Liver (tissue), 9 donors: ENCODE results near the gene MAP3K10. TPM values are rescaled to one million over a fixed set of nuclear protein-coding genes. Genes with fewer than 3 reads are reported as not detected.

ENCODE experiments used
- DNase-seq: peaks from one replicate; pipeline ENCODE4 v3.0.0-alpha.2; 2017; ENCODE audit warnings: low spot score
- H3K27ac ChIP-seq, 2 donors: one replicate each; pipeline ENCODE4 v1.7.0; 2013; ENCODE audit warnings: inconsistent platforms in 2 of 2, low read length in 2 of 2, control low read depth in 1 of 2, low read depth in 1 of 2, mild to moderate bottlenecking in 1 of 2
- H3K27me3 ChIP-seq, 4 donors: one replicate each; pipeline versions ENCODE4 v1.6.1 to v1.7.0; 2013; ENCODE audit warnings: low read length in 3 of 4, inconsistent platforms in 1 of 4, mild to moderate bottlenecking in 1 of 4, moderate library complexity in 1 of 4; ENCODE audit not compliant: control insufficient read depth in 4 of 4, insufficient read depth in 4 of 4
- H3K36me3 ChIP-seq, 4 donors: one replicate each; pipeline versions ENCODE4 v1.6.1 to v1.7.0; 2013; ENCODE audit warnings: low read length in 3 of 4, mild to moderate bottlenecking in 3 of 4, low read depth in 1 of 4, moderate library complexity in 1 of 4; ENCODE audit not compliant: control insufficient read depth in 4 of 4, insufficient read depth in 3 of 4
- H3K4me1 ChIP-seq, 4 donors: one replicate each; pipeline versions ENCODE4 v1.6.1 to v1.7.0; 2013; ENCODE audit warnings: low read length in 3 of 4, mild to moderate bottlenecking in 3 of 4, moderate library complexity in 1 of 4; ENCODE audit not compliant: control insufficient read depth in 4 of 4, insufficient read depth in 4 of 4
- H3K4me3 ChIP-seq, 3 donors: one replicate each; pipeline versions ENCODE4 v1.6.1 to v1.7.0; 2013; ENCODE audit warnings: low read length in 3 of 3, control low read depth in 1 of 3, low read depth in 1 of 3, mild to moderate bottlenecking in 1 of 3
- H3K9ac ChIP-seq, 2 donors: one replicate each; pipeline ENCODE4 v1.7.0; 2013; ENCODE audit warnings: low read length in 2 of 2, mild to moderate bottlenecking in 2 of 2, moderate library complexity in 2 of 2, control low read depth in 1 of 2, low read depth in 1 of 2
- H3K9me3 ChIP-seq, 4 donors: one replicate each; pipeline versions ENCODE4 v1.6.1 to v1.7.0; 2013; ENCODE audit warnings: low read length in 3 of 4; ENCODE audit not compliant: control insufficient read depth in 4 of 4
- EGR1 ChIP-seq, 2 donors: IDR thresholded peaks; 2 replicates each; pipeline ENCODE4 v1.6.1; 2016 to 2018; ENCODE audit warnings: antibody characterized with exemption in 2 of 2, low read depth in 2 of 2
- FOXA1 ChIP-seq: IDR thresholded peaks from 2 replicates; pipeline ENCODE4 v1.6.1; 2016; ENCODE audit warnings: antibody characterized with exemption
- FOXA2 ChIP-seq: IDR thresholded peaks from 2 replicates; pipeline ENCODE4 v1.6.1; 2016; ENCODE audit warnings: antibody characterized with exemption
- GABPA ChIP-seq, 2 donors: IDR thresholded peaks in 1 of 2; conservative IDR thresholded peaks in 1 of 2; 2 replicates each; pipeline ENCODE4 v1.6.1; 2016; ENCODE audit warnings: antibody characterized with exemption in 2 of 2, mild to moderate bottlenecking in 1 of 2, moderate library complexity in 1 of 2
- HNF4A ChIP-seq, 2 donors: conservative IDR thresholded peaks; 2 replicates each; pipeline ENCODE4 v1.6.1; 2016; ENCODE audit warnings: antibody characterized with exemption in 2 of 2, mild to moderate bottlenecking in 2 of 2
- HNF4G ChIP-seq: IDR thresholded peaks from 2 replicates; pipeline ENCODE4 v1.6.1; 2016; ENCODE audit warnings: antibody characterized with exemption
- JUND ChIP-seq, 2 donors: IDR thresholded peaks; 2 replicates each; pipeline ENCODE4 v1.6.1; 2016; ENCODE audit warnings: antibody characterized with exemption in 2 of 2
- NR2F2 ChIP-seq: IDR thresholded peaks from 2 replicates; pipeline ENCODE4 v1.6.1; 2016; ENCODE audit warnings: antibody characterized with exemption
- RAD21 ChIP-seq, 2 donors: IDR thresholded peaks; 2 replicates each; pipeline ENCODE4 v1.6.1; 2016; ENCODE audit warnings: antibody characterized with exemption in 2 of 2, mild to moderate bottlenecking in 2 of 2
- RXRA ChIP-seq, 2 donors: IDR thresholded peaks; 2 replicates each; pipeline ENCODE4 v1.6.1; 2017 to 2018; ENCODE audit warnings: antibody characterized with exemption in 2 of 2, mild to moderate bottlenecking in 1 of 2
- SP1 ChIP-seq: IDR thresholded peaks from 2 replicates; pipeline ENCODE4 v1.6.1; 2018; ENCODE audit warnings: antibody characterized with exemption, mild to moderate bottlenecking
- TAF1 ChIP-seq: conservative IDR thresholded peaks from 2 replicates; pipeline ENCODE4 v1.6.1; 2016; ENCODE audit warnings: antibody characterized with exemption, mild to moderate bottlenecking
- YY1 ChIP-seq: IDR thresholded peaks from 2 replicates; pipeline ENCODE4 v1.6.1; 2016; ENCODE audit warnings: antibody characterized with exemption, mild to moderate bottlenecking
- WGBS: extraction: QIAGEN DNeasy Blood & Tissue Kit; methylation state at CpG from one replicate; pipeline ENCODE4 v1.1.7; 2013; 5-methylcytosine and 5-hydroxymethylcytosine counted together
- polyA plus RNA-seq, 2 donors: library from polyadenylated mRNA; stranded (reverse) in 1 of 2; unstranded in 1 of 2; fragments of 200-250 nt in 1 of 2; fragments of >200 nt in 1 of 2; fragmentation: Nextera tagmentation in 1 of 2; extraction: Ambion mirVana in 1 of 2; gene quantifications; one replicate each; pipeline versions ENCODE4 v1.2.1 to v1.2.3, GENCODE V29; 2013 to 2015
- total RNA-seq, 2 donors: library from RNA; depleted of rRNA; stranded (reverse); fragments of >200 nt; gene quantifications; one replicate each; pipeline ENCODE4 v1.2.3, GENCODE V29; 2014
- TF ChIP-seq, protein P1 (sequence below): IDR thresholded peaks from 2 replicates; pipeline ENCODE4 v1.6.1; 2016; ENCODE audit warnings: antibody characterized with exemption
- TF ChIP-seq, protein P2 (sequence below): fragments of 150-350 bp; IDR thresholded peaks from 2 replicates; pipeline ENCODE4 v1.5.1; 2017; ENCODE audit warnings: improper control_type of control experiment, low read depth, low read length; ENCODE audit not compliant: missing input control
- TF ChIP-seq, protein P3 (sequence below): IDR thresholded peaks from 2 replicates; pipeline ENCODE4 v1.6.1; 2016; ENCODE audit warnings: antibody characterized with exemption
- TF ChIP-seq, protein P4 (sequence below): IDR thresholded peaks from 2 replicates; pipeline ENCODE4 v1.6.1; 2016; ENCODE audit warnings: antibody characterized with exemption
- TF ChIP-seq, protein P5 (sequence below): IDR thresholded peaks from 2 replicates; pipeline ENCODE4 v1.6.1; 2016; ENCODE audit warnings: antibody characterized with exemption, mild to moderate bottlenecking
- donor health status: healthy.
- donor health status: healthy.
- donor health status: healthy.
- donor health status: healthy.
- donor health status: healthy.

The MAP3K10 gene
- total and polyA plus RNA-seq, 4 donors, result 0.65 to 3.9 (median 2.1) TPM

DNA sequence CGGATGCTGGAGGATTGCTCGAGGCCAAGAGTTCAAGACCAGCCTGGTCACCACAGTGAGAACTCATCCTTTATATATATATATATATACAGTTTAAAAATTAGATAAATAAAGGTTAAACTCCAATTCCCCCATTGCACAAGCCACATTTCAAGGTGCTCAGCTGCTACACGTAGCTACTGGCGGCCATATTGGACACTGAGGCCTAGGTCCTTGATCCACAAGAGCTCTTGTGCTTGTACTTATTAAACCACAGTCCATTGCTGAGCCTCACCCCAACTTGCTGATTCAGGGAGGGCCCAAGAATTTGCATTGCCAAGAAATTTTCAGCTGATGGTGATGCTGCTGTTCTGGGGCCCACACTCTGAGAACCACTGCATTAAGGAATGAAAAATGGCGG is 17.4 kb downstream of the MAP3K10 start:
- H3K9me3 ChIP-seq, result no peaks in the 10 kb centered on the region
- peaks cover 0 to 10% (median 3%) of the 10 kb centered on the region in 4 donors for H3K36me3 ChIP-seq
- TF ChIP-seq SP1, result no peak
- peak; percentile 19 for TF ChIP-seq YY1
- TF ChIP-seq FOXA1, result no peak
- TF ChIP-seq JUND (IDR thresholded peaks at IDR 0.05), result no peak
- no peak for TF ChIP-seq NR2F2
- no peak overlapping the region for H3K9ac ChIP-seq
- H3K4me3 ChIP-seq, result no peak overlapping the region
- 96% methylated on average over 5 of the region's 5 CpGs for WGBS
- no peak for DNase-seq
- H3K27ac ChIP-seq, result no peak overlapping the region
- H3K4me1 ChIP-seq, result no peaks in the 10 kb centered on the region
- H3K27me3 ChIP-seq, result no peaks in the 10 kb centered on the region

DNA sequence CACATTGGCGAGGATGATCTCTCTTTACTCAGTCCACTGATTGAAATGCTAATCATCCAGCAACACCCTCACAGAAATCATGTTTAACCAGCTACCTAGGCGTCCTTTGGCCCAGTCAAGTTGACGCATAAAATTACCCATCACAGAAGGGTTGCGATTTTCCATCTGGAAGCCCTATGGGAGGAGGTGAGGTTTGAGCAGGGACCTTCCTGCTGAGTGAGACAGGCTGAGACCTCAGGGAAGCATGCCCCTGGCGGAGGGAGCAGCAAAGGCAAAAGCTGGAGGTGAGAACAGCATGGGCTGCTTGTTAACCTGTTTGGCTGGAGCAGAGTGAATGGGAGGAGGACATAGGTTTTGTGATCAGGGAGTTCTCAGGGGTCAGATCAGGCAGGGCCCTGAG is 19.7 kb downstream of the MAP3K10 start:
- TF ChIP-seq JUND (IDR thresholded peaks at IDR 0.05) (no peak), YY1 (no peak), RAD21 (IDR thresholded peaks at IDR 0.05) (no peak), TAF1 (no peak), HNF4G (no peak), FOXA1 (no peak), NR2F2 (no peak)
- TF ChIP-seq, protein P1, sequence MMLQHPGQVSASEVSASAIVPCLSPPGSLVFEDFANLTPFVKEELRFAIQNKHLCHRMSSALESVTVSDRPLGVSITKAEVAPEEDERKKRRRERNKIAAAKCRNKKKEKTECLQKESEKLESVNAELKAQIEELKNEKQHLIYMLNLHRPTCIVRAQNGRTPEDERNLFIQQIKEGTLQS, result no peak
- Histone ChIP-seq H3K4me3 (no peak overlapping the region), H3K4me1 (no peaks in the 10 kb centered on the region), H3K9ac (no peak overlapping the region), H3K27me3 (peaks cover 0 to 2% (median 0%) of the 10 kb centered on the region in 4 donors), H3K9me3 (no peaks in the 10 kb centered on the region), H3K27ac (no peak overlapping the region), H3K36me3 (peaks cover 0 to 6% (median 3%) of the 10 kb centered on the region in 4 donors)
- WGBS, result 96% methylated on average over 5 of the region's 5 CpGs
- no peak for DNase-seq

DNA sequence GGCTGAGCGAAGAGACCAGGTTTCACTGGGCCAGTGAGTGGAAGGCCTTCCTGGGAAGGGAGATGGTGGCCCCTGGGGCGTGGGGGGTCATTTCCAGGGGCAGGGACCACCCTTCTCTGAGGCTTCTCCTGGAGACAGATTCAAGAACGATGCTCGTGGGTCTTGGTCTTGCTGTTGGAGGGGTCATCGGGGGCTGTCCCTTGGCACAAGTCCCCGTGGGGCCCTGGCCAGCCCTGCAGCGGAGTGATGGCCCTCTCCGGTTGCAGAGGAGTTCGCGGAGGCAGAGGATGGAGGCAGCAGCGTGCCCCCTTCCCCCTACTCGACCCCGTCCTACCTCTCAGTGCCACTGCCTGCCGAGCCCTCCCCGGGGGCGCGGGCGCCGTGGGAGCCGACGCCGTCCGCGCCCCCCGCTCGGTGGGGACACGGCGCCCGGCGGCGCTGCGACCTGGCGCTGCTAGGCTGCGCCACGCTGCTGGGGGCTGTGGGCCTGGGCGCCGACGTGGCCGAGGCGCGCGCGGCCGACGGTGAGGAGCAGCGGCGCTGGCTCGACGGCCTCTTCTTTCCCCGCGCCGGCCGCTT is 22.1 kb downstream of the MAP3K10 start:
- no peak for TF ChIP-seq FOXA1
- TF ChIP-seq HNF4G, result no peak
- TF ChIP-seq, protein P2, sequence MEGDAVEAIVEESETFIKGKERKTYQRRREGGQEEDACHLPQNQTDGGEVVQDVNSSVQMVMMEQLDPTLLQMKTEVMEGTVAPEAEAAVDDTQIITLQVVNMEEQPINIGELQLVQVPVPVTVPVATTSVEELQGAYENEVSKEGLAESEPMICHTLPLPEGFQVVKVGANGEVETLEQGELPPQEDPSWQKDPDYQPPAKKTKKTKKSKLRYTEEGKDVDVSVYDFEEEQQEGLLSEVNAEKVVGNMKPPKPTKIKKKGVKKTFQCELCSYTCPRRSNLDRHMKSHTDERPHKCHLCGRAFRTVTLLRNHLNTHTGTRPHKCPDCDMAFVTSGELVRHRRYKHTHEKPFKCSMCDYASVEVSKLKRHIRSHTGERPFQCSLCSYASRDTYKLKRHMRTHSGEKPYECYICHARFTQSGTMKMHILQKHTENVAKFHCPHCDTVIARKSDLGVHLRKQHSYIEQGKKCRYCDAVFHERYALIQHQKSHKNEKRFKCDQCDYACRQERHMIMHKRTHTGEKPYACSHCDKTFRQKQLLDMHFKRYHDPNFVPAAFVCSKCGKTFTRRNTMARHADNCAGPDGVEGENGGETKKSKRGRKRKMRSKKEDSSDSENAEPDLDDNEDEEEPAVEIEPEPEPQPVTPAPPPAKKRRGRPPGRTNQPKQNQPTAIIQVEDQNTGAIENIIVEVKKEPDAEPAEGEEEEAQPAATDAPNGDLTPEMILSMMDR, result no peak
- TF ChIP-seq JUND (IDR thresholded peaks at IDR 0.05), result no peak
- no peak for TF ChIP-seq SP1
- TF ChIP-seq HNF4A (conservative IDR thresholded peaks at IDR 0.05), result no peak
- TF ChIP-seq, protein P3, sequence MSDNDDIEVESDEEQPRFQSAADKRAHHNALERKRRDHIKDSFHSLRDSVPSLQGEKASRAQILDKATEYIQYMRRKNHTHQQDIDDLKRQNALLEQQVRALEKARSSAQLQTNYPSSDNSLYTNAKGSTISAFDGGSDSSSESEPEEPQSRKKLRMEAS, result no peak
- TF ChIP-seq TAF1, result no peak
- TF ChIP-seq, protein P4, sequence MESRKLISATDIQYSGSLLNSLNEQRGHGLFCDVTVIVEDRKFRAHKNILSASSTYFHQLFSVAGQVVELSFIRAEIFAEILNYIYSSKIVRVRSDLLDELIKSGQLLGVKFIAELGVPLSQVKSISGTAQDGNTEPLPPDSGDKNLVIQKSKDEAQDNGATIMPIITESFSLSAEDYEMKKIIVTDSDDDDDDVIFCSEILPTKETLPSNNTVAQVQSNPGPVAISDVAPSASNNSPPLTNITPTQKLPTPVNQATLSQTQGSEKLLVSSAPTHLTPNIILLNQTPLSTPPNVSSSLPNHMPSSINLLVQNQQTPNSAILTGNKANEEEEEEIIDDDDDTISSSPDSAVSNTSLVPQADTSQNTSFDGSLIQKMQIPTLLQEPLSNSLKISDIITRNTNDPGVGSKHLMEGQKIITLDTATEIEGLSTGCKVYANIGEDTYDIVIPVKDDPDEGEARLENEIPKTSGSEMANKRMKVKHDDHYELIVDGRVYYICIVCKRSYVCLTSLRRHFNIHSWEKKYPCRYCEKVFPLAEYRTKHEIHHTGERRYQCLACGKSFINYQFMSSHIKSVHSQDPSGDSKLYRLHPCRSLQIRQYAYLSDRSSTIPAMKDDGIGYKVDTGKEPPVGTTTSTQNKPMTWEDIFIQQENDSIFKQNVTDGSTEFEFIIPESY, result no peak
- no peak for TF ChIP-seq RXRA (IDR thresholded peaks at IDR 0.05)
- no peak for TF ChIP-seq RAD21 (IDR thresholded peaks at IDR 0.05)
- TF ChIP-seq EGR1 (IDR thresholded peaks at IDR 0.05; ENCODE audit: low read depth in 2 of 2), result no peak
- TF ChIP-seq, protein P5, sequence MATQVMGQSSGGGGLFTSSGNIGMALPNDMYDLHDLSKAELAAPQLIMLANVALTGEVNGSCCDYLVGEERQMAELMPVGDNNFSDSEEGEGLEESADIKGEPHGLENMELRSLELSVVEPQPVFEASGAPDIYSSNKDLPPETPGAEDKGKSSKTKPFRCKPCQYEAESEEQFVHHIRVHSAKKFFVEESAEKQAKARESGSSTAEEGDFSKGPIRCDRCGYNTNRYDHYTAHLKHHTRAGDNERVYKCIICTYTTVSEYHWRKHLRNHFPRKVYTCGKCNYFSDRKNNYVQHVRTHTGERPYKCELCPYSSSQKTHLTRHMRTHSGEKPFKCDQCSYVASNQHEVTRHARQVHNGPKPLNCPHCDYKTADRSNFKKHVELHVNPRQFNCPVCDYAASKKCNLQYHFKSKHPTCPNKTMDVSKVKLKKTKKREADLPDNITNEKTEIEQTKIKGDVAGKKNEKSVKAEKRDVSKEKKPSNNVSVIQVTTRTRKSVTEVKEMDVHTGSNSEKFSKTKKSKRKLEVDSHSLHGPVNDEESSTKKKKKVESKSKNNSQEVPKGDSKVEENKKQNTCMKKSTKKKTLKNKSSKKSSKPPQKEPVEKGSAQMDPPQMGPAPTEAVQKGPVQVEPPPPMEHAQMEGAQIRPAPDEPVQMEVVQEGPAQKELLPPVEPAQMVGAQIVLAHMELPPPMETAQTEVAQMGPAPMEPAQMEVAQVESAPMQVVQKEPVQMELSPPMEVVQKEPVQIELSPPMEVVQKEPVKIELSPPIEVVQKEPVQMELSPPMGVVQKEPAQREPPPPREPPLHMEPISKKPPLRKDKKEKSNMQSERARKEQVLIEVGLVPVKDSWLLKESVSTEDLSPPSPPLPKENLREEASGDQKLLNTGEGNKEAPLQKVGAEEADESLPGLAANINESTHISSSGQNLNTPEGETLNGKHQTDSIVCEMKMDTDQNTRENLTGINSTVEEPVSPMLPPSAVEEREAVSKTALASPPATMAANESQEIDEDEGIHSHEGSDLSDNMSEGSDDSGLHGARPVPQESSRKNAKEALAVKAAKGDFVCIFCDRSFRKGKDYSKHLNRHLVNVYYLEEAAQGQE, result no peak
- TF ChIP-seq YY1, result no peak
- TF ChIP-seq, protein P1, result no peak
- no peak for TF ChIP-seq GABPA (IDR thresholded peaks at IDR 0.05 in 1 of 2, conservative IDR thresholded peaks at IDR 0.05 in 1 of 2)
- TF ChIP-seq NR2F2, result no peak
- no peak for TF ChIP-seq FOXA2
- Histone ChIP-seq H3K4me1 (peaks cover 0 to 7% (median 2%) of the 10 kb centered on the region in 4 donors), H3K27ac (no peak overlapping the region), H3K9ac (no peak overlapping the region), H3K36me3 (peaks cover 0 to 6% (median 3%) of the 10 kb centered on the region in 4 donors), H3K4me3 (no peak overlapping the region), H3K27me3 (peaks cover 0 to 8% (median 6%) of the 10 kb centered on the region in 4 donors), H3K9me3 (no peaks in the 10 kb centered on the region)
- WGBS, result 93% methylated on average over 53 of the region's 53 CpGs
- no peak for DNase-seq
